GM23338 (cell line): Measurements from ENCODE around the gene HIVEP3. TPM values are rescaled to one million over a fixed set of nuclear protein-coding genes. Genes with fewer than 3 reads are reported as not detected.
A peak's percentile ranks its signal among the peaks of the same experiment; 100 is the strongest.

Source experiments
- ATAC-seq: fragments of 200-7000 bp; cut with Tn5 transposase; 3 replicates; pipeline ENCODE4 v1.9.1; 2020
- DNase-seq: peaks from one replicate; pipeline ENCODE4 v3.0.0-alpha.2; 2015; ENCODE audit warnings: low spot score
- H2AFZ ChIP-seq: fragments of 200-600 bp; sonication (generic); 2 replicates; pipeline ENCODE4 v1.8.0; 2016; ENCODE audit warnings: antibody characterized with exemption, mild to moderate bottlenecking, moderate library complexity
- H3F3A ChIP-seq: fragments of 200-600 bp; sonication (generic); replicated peaks from 2 replicates; pipeline ENCODE4 v1.8.0; 2017; ENCODE audit warnings: antibody characterized with exemption, mixed run types, low read depth
- H3K27ac ChIP-seq: fragments of 200-600 bp; sonication (generic); 2 replicates; pipeline ENCODE4 v1.6.1; 2016; ENCODE audit warnings: low read depth
- H3K27me3 ChIP-seq: fragments of 200-600 bp; sonication (generic); 2 replicates; pipeline ENCODE4 v1.8.0; 2016; ENCODE audit warnings: mild to moderate bottlenecking, mixed run types, moderate library complexity; ENCODE audit not compliant: insufficient read depth
- H3K36me3 ChIP-seq: fragments of 200-600 bp; sonication (generic); 2 replicates; pipeline ENCODE4 v1.8.0; 2016; ENCODE audit warnings: mild to moderate bottlenecking; ENCODE audit not compliant: insufficient read depth
- H3K4me1 ChIP-seq: fragments of 200-600 bp; sonication (generic); 2 replicates; pipeline ENCODE4 v1.8.0; 2016; ENCODE audit warnings: mild to moderate bottlenecking, moderate library complexity; ENCODE audit not compliant: insufficient read depth
- H3K4me2 ChIP-seq: fragments of 200-600 bp; sonication (generic); 2 replicates; pipeline ENCODE4 v1.7.1; 2017; ENCODE audit warnings: mixed run types
- H3K4me3 ChIP-seq: fragments of 200-600 bp; sonication (generic); 2 replicates; pipeline ENCODE4 v1.6.1; 2016; ENCODE audit warnings: mixed run types
- H3K79me2 ChIP-seq: fragments of 200-600 bp; sonication (generic); replicated peaks from 2 replicates; pipeline ENCODE4 v1.8.0; 2017; ENCODE audit warnings: mild to moderate bottlenecking; ENCODE audit not compliant: insufficient read depth
- H3K9me2 ChIP-seq: fragments of 200-600 bp; sonication (generic); 2 replicates; pipeline ENCODE4 v1.8.0; 2017; ENCODE audit not compliant: insufficient read depth
- H4K20me1 ChIP-seq: fragments of 200-600 bp; sonication (generic); replicated peaks from 2 replicates; pipeline ENCODE4 v1.8.0; 2017; ENCODE audit warnings: mild to moderate bottlenecking; ENCODE audit not compliant: insufficient read depth
- H3K27ac Mint-ChIP-seq: 2 replicates; pipeline ENCODE4 v1.8.0; 2020; ENCODE audit warnings: inconsistent platforms, mild to moderate bottlenecking, moderate library complexity, mixed read lengths
- H3K27me3 Mint-ChIP-seq: 3 replicates; pipeline ENCODE4 v1.8.0; 2022; ENCODE audit warnings: low read depth, mild to moderate bottlenecking, moderate library complexity, mixed read lengths, inconsistent platforms; ENCODE audit not compliant: insufficient read depth, poor library complexity
- H3K36me3 Mint-ChIP-seq: 3 replicates; pipeline ENCODE4 v1.8.0; 2021; ENCODE audit warnings: low read depth, mild to moderate bottlenecking, inconsistent platforms, moderate library complexity, mixed read lengths
- H3K4me1 Mint-ChIP-seq: 3 replicates; pipeline ENCODE4 v1.8.0; 2020; ENCODE audit warnings: mild to moderate bottlenecking, inconsistent platforms, mixed read lengths
- H3K4me3 Mint-ChIP-seq: 3 replicates; pipeline ENCODE4 v1.8.0; 2021; ENCODE audit warnings: moderate library complexity, mild to moderate bottlenecking, inconsistent platforms, mixed read lengths
- H3K9me3 Mint-ChIP-seq: 3 replicates; pipeline ENCODE4 v1.8.0; 2020; ENCODE audit warnings: moderate library complexity, mild to moderate bottlenecking, inconsistent platforms, mixed read lengths
- EZH2 ChIP-seq: fragments of 200-600 bp; sonication (generic); IDR thresholded peaks from one replicate; pipeline ENCODE4 v1.8.0; 2017; ENCODE audit warnings: antibody characterized with exemption, mild to moderate bottlenecking, low read depth; ENCODE audit not compliant: unreplicated experiment
- EZH2phosphoT487 ChIP-seq: fragments of 200-600 bp; sonication (generic); IDR thresholded peaks from one replicate; pipeline ENCODE4 v1.8.1; 2018; ENCODE audit warnings: antibody characterized with exemption; ENCODE audit not compliant: unreplicated experiment
- JUNB ChIP-seq: IDR thresholded peaks from one replicate; pipeline ENCODE4 v1.6.1; 2016; ENCODE audit warnings: antibody characterized with exemption; ENCODE audit not compliant: unreplicated experiment
- NANOG ChIP-seq: IDR thresholded peaks from 2 replicates; pipeline ENCODE4 v1.6.1; 2016; ENCODE audit warnings: antibody characterized with exemption, borderline replicate concordance
- POLR2AphosphoS5 ChIP-seq: IDR thresholded peaks from 2 replicates; pipeline ENCODE4 v1.6.1; 2016; ENCODE audit warnings: antibody characterized with exemption, low read depth
- ZNF114 ChIP-seq: fragments of 250-450 bp; sonication (Bioruptor Pico); IDR thresholded peaks from 2 replicates; pipeline ENCODE4 v1.5.0; 2020; ENCODE audit warnings: mild to moderate bottlenecking, moderate library complexity
- ZNF331 ChIP-seq: fragments of 250-450 bp; sonication (Bioruptor Pico); IDR thresholded peaks from 2 replicates; pipeline ENCODE4 v1.5.0; 2020; ENCODE audit warnings: low read depth, mild to moderate bottlenecking, moderate library complexity
- polyA plus RNA-seq: library from polyadenylated mRNA; unstranded; fragments of >200 nt; fragmentation: Nextera tagmentation; extraction: Ambion mirVana; gene quantifications from 2 replicates; pipeline ENCODE4 v1.2.1, GENCODE V29; 2016
- total RNA-seq: library from RNA; depleted of rRNA; stranded (reverse); fragments of >200 nt; shearing (Covaris generic); gene quantifications from 2 replicates; pipeline ENCODE4 v1.2.3, GENCODE V29; 2014
- TF ChIP-seq, protein P1 (sequence below): IDR thresholded peaks from one replicate; pipeline ENCODE4 v1.6.1; 2018; ENCODE audit warnings: antibody characterized with exemption; ENCODE audit not compliant: unreplicated experiment
- TF ChIP-seq, protein P2 (sequence below), 2 experiments: fragments of 200-600 bp in 1 of 2; sonication (generic) in 1 of 2; conservative IDR thresholded peaks; 2 replicates each; pipeline versions ENCODE4 v1.5.1 to v1.6.1; 2016 to 2017; ENCODE audit warnings: antibody characterized with exemption in 2 of 2, low read depth in 2 of 2, mild to moderate bottlenecking in 2 of 2, moderate library complexity in 1 of 2
- TF ChIP-seq, protein P3 (sequence below): IDR thresholded peaks from 2 replicates; pipeline ENCODE4 v1.6.1; 2016; ENCODE audit warnings: antibody characterized with exemption

HIVEP3 gene
- total and polyA plus RNA-seq, 2 experiments from 2014 or later: 0.14 to 0.24 TPM

DNA sequence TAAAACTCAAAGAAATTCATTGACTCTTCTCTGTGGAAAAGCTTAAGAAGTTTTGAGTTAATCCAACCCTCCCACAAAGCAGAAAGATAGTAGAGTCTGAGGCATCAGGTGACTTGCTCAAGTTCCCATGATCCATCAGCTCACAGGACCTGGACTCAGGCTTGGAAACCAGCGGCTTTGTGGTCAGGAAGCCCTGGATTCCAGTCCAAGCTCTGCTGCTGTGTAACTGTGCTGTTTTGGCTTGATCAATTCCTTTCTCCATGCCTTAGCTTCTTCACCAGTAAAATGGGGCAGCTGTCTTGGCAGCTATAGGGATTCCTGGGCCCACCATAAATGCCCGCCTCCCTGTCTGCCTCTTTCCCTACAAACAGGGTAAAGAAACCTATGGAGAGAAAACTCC lies 180.2 kb downstream of the HIVEP3 start (continued):
- TF ChIP-seq, protein P1, sequence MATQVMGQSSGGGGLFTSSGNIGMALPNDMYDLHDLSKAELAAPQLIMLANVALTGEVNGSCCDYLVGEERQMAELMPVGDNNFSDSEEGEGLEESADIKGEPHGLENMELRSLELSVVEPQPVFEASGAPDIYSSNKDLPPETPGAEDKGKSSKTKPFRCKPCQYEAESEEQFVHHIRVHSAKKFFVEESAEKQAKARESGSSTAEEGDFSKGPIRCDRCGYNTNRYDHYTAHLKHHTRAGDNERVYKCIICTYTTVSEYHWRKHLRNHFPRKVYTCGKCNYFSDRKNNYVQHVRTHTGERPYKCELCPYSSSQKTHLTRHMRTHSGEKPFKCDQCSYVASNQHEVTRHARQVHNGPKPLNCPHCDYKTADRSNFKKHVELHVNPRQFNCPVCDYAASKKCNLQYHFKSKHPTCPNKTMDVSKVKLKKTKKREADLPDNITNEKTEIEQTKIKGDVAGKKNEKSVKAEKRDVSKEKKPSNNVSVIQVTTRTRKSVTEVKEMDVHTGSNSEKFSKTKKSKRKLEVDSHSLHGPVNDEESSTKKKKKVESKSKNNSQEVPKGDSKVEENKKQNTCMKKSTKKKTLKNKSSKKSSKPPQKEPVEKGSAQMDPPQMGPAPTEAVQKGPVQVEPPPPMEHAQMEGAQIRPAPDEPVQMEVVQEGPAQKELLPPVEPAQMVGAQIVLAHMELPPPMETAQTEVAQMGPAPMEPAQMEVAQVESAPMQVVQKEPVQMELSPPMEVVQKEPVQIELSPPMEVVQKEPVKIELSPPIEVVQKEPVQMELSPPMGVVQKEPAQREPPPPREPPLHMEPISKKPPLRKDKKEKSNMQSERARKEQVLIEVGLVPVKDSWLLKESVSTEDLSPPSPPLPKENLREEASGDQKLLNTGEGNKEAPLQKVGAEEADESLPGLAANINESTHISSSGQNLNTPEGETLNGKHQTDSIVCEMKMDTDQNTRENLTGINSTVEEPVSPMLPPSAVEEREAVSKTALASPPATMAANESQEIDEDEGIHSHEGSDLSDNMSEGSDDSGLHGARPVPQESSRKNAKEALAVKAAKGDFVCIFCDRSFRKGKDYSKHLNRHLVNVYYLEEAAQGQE: no peak
- no peak for TF ChIP-seq NANOG
- TF ChIP-seq ZNF114 (CRISPR knock-in tag): no peak
- no peak for TF ChIP-seq POLR2AphosphoS5

DNA sequence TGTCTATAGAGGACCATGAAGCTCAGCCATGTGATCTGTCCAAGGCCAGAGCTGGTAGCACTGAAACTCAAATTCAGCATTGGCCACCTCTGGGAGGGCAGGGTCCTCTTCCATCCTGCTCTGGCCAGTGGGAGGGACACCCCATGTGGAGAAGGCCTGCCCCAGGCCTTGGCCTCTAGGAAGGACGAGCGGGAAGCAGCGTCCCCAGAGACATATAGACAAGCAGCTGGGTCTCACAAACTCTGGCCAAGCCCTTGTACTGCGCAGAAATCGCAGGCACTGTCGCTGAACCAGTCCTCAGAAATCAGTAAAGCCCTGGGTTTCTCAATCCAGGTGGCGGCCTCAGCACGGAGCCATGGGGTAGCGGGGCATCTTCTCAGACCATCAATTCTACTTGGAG lies 180.7 kb downstream of the HIVEP3 start:
- Histone ChIP-seq H3K27ac (no peak overlapping the region), H3K27me3 (no peaks in the 10 kb centered on the region)
- DNase-seq: no peak

GRCh38 chr1:41735631-41736260 lies 183.0 kb downstream of the HIVEP3 start:
- Mint-ChIP-seq H3K9me3 (no peaks in the 10 kb centered on the region), H3K36me3 (no peaks in the 10 kb centered on the region), H3K27me3 (peaks cover 4% of the 10 kb centered on the region), H3K27ac (no peak overlapping the region), H3K4me3 (no peak overlapping the region), H3K4me1 (peaks cover 5% of the 10 kb centered on the region)
- no peaks in the 10 kb centered on the region for H3F3A ChIP-seq
- H3K27ac ChIP-seq: no peak overlapping the region
- no peaks in the 10 kb centered on the region for H3K4me1 ChIP-seq
- H3K79me2 ChIP-seq: no peaks in the 10 kb centered on the region
- H4K20me1 ChIP-seq: no peaks in the 10 kb centered on the region
- H3K27me3 ChIP-seq: no peaks in the 10 kb centered on the region
- DNase-seq (no peak), ATAC-seq (peak; percentile 67)
- H3K9me2 ChIP-seq: no peaks in the 10 kb centered on the region
- H3K4me2 ChIP-seq: no peak overlapping the region
- no peak overlapping the region for H3K4me3 ChIP-seq
- no peak overlapping the region for H2AFZ ChIP-seq
- no peaks in the 10 kb centered on the region for H3K36me3 ChIP-seq
- TF ChIP-seq JUNB (no peak), POLR2AphosphoS5 (no peak), EZH2 (no peak), ZNF114 (CRISPR knock-in tag) (no peak), EZH2phosphoT487 (no peak)
- TF ChIP-seq, protein P2, sequence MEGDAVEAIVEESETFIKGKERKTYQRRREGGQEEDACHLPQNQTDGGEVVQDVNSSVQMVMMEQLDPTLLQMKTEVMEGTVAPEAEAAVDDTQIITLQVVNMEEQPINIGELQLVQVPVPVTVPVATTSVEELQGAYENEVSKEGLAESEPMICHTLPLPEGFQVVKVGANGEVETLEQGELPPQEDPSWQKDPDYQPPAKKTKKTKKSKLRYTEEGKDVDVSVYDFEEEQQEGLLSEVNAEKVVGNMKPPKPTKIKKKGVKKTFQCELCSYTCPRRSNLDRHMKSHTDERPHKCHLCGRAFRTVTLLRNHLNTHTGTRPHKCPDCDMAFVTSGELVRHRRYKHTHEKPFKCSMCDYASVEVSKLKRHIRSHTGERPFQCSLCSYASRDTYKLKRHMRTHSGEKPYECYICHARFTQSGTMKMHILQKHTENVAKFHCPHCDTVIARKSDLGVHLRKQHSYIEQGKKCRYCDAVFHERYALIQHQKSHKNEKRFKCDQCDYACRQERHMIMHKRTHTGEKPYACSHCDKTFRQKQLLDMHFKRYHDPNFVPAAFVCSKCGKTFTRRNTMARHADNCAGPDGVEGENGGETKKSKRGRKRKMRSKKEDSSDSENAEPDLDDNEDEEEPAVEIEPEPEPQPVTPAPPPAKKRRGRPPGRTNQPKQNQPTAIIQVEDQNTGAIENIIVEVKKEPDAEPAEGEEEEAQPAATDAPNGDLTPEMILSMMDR (conservative IDR thresholded peaks at IDR 0.05; ENCODE audit: low read depth in 2 of 2): no peak
- TF ChIP-seq, protein P1: no peak

More for the DNA sequence above, 180.7 kb downstream of the HIVEP3 start:
- H3K36me3 Mint-ChIP-seq: no peaks in the 10 kb centered on the region
- peaks cover 5% of the 10 kb centered on the region for H3K4me1 Mint-ChIP-seq
- H3K9me3 Mint-ChIP-seq: no peaks in the 10 kb centered on the region
- H3K4me1 ChIP-seq: no peaks in the 10 kb centered on the region
- no peak overlapping the region for H3K4me3 ChIP-seq
- H3K4me3 Mint-ChIP-seq: no peak overlapping the region
- TF ChIP-seq ZNF331 (CRISPR knock-in tag): no peak
- no peak for TF ChIP-seq POLR2AphosphoS5
- TF ChIP-seq, protein P3, sequence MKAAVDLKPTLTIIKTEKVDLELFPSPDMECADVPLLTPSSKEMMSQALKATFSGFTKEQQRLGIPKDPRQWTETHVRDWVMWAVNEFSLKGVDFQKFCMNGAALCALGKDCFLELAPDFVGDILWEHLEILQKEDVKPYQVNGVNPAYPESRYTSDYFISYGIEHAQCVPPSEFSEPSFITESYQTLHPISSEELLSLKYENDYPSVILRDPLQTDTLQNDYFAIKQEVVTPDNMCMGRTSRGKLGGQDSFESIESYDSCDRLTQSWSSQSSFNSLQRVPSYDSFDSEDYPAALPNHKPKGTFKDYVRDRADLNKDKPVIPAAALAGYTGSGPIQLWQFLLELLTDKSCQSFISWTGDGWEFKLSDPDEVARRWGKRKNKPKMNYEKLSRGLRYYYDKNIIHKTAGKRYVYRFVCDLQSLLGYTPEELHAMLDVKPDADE: no peak
- TF ChIP-seq NANOG: no peak
- TF ChIP-seq ZNF114 (CRISPR knock-in tag): no peak
- no peak overlapping the region for H3K4me2 ChIP-seq
- no peaks in the 10 kb centered on the region for H3F3A ChIP-seq
- H2AFZ ChIP-seq: no peak overlapping the region
- no peaks in the 10 kb centered on the region for H3K79me2 ChIP-seq
- ATAC-seq: no peak
- peaks cover 3% of the 10 kb centered on the region for H3K27me3 Mint-ChIP-seq
- no peaks in the 10 kb centered on the region for H4K20me1 ChIP-seq
- H3K27ac Mint-ChIP-seq: no peak overlapping the region
- no peaks in the 10 kb centered on the region for H3K36me3 ChIP-seq
- H3K9me2 ChIP-seq: no peaks in the 10 kb centered on the region
